ENCODE results near the gene MED15.

DNA sequence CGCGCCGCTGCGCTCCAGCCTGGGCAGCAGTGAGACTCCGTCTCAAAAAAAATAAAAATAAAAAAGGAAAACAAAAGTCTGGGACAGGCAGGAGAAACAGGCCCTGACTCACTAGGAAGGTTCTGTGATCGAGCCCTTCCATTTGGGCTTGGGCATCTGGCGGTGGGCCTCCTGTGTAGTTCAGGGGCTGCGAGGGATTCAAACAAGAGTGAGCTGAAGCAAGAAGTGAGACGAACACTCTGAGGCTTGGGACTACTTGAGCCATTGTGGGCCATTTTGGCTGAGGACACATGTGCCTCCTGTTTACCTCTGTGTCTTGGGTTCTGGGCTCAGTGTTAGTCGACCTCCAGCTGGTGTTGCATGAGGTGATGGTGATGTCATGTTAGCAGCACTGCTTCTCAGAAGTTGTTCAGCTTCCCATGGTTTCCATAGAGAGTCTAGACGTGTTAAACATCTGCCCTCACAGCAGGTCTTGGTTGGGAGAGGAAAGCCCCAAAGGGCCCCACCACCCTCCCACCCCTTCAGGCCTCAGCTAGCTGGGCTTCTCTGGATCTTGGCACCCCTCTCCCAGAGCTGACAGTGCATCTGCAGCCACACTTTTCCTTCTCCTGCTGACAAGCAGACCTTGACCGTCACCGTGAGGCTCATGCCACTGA is 57.8 kb downstream of the MED15 start:
- TF ChIP-seq, protein P1, sequence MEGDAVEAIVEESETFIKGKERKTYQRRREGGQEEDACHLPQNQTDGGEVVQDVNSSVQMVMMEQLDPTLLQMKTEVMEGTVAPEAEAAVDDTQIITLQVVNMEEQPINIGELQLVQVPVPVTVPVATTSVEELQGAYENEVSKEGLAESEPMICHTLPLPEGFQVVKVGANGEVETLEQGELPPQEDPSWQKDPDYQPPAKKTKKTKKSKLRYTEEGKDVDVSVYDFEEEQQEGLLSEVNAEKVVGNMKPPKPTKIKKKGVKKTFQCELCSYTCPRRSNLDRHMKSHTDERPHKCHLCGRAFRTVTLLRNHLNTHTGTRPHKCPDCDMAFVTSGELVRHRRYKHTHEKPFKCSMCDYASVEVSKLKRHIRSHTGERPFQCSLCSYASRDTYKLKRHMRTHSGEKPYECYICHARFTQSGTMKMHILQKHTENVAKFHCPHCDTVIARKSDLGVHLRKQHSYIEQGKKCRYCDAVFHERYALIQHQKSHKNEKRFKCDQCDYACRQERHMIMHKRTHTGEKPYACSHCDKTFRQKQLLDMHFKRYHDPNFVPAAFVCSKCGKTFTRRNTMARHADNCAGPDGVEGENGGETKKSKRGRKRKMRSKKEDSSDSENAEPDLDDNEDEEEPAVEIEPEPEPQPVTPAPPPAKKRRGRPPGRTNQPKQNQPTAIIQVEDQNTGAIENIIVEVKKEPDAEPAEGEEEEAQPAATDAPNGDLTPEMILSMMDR (IDR thresholded peaks at IDR 0.05), result no peak
- no peak for TF ChIP-seq POLR2A (IDR thresholded peaks at IDR 0.05)
- no peak for TF ChIP-seq EP300 (IDR thresholded peaks at IDR 0.05)
- no peak for TF ChIP-seq POLR2AphosphoS5 (IDR thresholded peaks at IDR 0.05)

Data from sigmoid colon (tissue), 4 donors.